ENCODE data around the gene HAAO.

The HAAO gene

GRCh38 chr2:42792583-42793333 lies at the start of gene HAAO:
HAAO (minus strand) TSS chr2:42792583; CDS start chr2:42792536, 47 bp downstream.
- DNase-seq = peak; percentile 83

GRCh38 chr2:42841344-42841743 lies 49.0 kb upstream of the HAAO start:
- peak; percentile 31 for DNase-seq

- peak; percentile 29 for DNase-seq
Measured at GRCh38 chr2:42840760-42841159, 48.4 kb upstream of the HAAO start.

- DNase-seq = peak; percentile 47
Measured at GRCh38 chr2:42839809-42840501, 47.6 kb upstream of the HAAO start.

- peak; percentile 13 for DNase-seq
Measured at GRCh38 chr2:42838133-42838532, 45.8 kb upstream of the HAAO start.

GRCh38 chr2:42835577-42836371 lies 43.4 kb upstream of the HAAO start:
- peak; percentile 81 for DNase-seq

- DNase-seq = peak; percentile 43
Measured at GRCh38 chr2:42834161-42834560, 41.8 kb upstream of the HAAO start.

GRCh38 chr2:42832289-42832634 lies 39.9 kb upstream of the HAAO start:
- DNase-seq = peak; percentile 17

GRCh38 chr2:42831575-42832288 lies 39.3 kb upstream of the HAAO start:
- peak; percentile 21 for DNase-seq

GRCh38 chr2:42830922-42831574 lies 38.7 kb upstream of the HAAO start:
- no peak for DNase-seq

GRCh38 chr2:42829671-42830440 lies 37.5 kb upstream of the HAAO start:
- peak; percentile 31 for DNase-seq

GRCh38 chr2:42828487-42829425 lies 36.4 kb upstream of the HAAO start:
- peak; percentile 89 for DNase-seq

GRCh38 chr2:42827647-42828486 lies 35.5 kb upstream of the HAAO start:
- peak; percentile 92 for DNase-seq

GRCh38 chr2:42826231-42826630 lies 33.8 kb upstream of the HAAO start:
- no peak for DNase-seq

GRCh38 chr2:42824454-42824807 lies 32.0 kb upstream of the HAAO start:
- DNase-seq = no peak

GRCh38 chr2:42823744-42824453 lies 31.5 kb upstream of the HAAO start:
- no peak for DNase-seq

- no peak for DNase-seq
Measured at GRCh38 chr2:42819160-42819559, 26.8 kb upstream of the HAAO start.

GRCh38 chr2:42815726-42816125 lies 23.3 kb upstream of the HAAO start:
- DNase-seq = no peak

GRCh38 chr2:42813763-42814162 lies 21.4 kb upstream of the HAAO start:
- DNase-seq = no peak
